ENCODE measurements around the gene ITGA1. TPM values are rescaled to one million over a fixed set of nuclear protein-coding genes. Genes with fewer than 3 reads are reported as not detected.

ITGA1 gene
- total RNA-seq, 4 donors from 2014 or later = 5.7 to 20.4 (median 12.4) TPM

GRCh38 chr5:52909192-52909591 is 121.5 kb downstream of the ITGA1 start:
- Histone ChIP-seq H3K4me1 (no peaks in the 10 kb centered on the region), H3K9me3 (no peaks in the 10 kb centered on the region), H3K36me3 (no peaks in the 10 kb centered on the region), H3K27ac (peak overlapping the region in 2 of 4 donors; percentile 24 to 54), H3K4me3 (no peak overlapping the region), H3K27me3 (no peaks in the 10 kb centered on the region)
- TF ChIP-seq, protein P1, sequence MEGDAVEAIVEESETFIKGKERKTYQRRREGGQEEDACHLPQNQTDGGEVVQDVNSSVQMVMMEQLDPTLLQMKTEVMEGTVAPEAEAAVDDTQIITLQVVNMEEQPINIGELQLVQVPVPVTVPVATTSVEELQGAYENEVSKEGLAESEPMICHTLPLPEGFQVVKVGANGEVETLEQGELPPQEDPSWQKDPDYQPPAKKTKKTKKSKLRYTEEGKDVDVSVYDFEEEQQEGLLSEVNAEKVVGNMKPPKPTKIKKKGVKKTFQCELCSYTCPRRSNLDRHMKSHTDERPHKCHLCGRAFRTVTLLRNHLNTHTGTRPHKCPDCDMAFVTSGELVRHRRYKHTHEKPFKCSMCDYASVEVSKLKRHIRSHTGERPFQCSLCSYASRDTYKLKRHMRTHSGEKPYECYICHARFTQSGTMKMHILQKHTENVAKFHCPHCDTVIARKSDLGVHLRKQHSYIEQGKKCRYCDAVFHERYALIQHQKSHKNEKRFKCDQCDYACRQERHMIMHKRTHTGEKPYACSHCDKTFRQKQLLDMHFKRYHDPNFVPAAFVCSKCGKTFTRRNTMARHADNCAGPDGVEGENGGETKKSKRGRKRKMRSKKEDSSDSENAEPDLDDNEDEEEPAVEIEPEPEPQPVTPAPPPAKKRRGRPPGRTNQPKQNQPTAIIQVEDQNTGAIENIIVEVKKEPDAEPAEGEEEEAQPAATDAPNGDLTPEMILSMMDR (IDR thresholded peaks at IDR 0.05 in 4 of 5, conservative IDR thresholded peaks at IDR 0.05 in 1 of 5) = no peak
- TF ChIP-seq POLR2A (IDR thresholded peaks at IDR 0.05) = no peak
- intact Hi-C loops (cut with DNase I; ENCODE audit: low total_unique reads) (no loop called here), in situ Hi-C loops (cut with MboI; ENCODE audit: low sequenced_read_pairs in 4 of 4) (loop anchor here in 2 of 4 donors (25.0 kb wide), 2 partner anchors 122 to 222 kb away; partner anchors contain the start of genes ITGA1 (in 1 of the 2) and PELO (in 1 of the 2))
- DNase-seq (no peak), ATAC-seq (no peak)

GRCh38 chr5:52910071-52910470 is 122.4 kb downstream of the ITGA1 start:
- intact Hi-C loops (cut with DNase I; ENCODE audit: low total_unique reads) (no loop called here), in situ Hi-C loops (cut with MboI; ENCODE audit: low sequenced_read_pairs in 4 of 4) (loop anchor here in 2 of 4 donors (25.0 kb wide), 2 partner anchors 123 to 223 kb away; partner anchors contain the start of genes ITGA1 (in 1 of the 2) and PELO (in 1 of the 2))
- H3K27ac ChIP-seq = peak overlapping the region in 3 of 4 donors; percentile 23 to 38 (median 35)
- ATAC-seq (no peak), DNase-seq (no peak)
- H3K9me3 ChIP-seq = no peaks in the 10 kb centered on the region
- H3K36me3 ChIP-seq = no peaks in the 10 kb centered on the region
- H3K27me3 ChIP-seq = no peaks in the 10 kb centered on the region
- peak overlapping the region in 1 of 4 donors; percentile 34 for H3K4me3 ChIP-seq
- TF ChIP-seq POLR2A (IDR thresholded peaks at IDR 0.05) = no peak
- TF ChIP-seq, protein P1 (IDR thresholded peaks at IDR 0.05 in 4 of 5, conservative IDR thresholded peaks at IDR 0.05 in 1 of 5) = no peak
- peaks cover 0 to 1% of the 10 kb centered on the region in 2 donors for H3K4me1 ChIP-seq

GRCh38 chr5:52915176-52915875 is 127.6 kb downstream of the ITGA1 start:
- Histone ChIP-seq H3K4me1 (peaks cover 0 to 3% of the 10 kb centered on the region in 2 donors), H3K9me3 (no peaks in the 10 kb centered on the region), H3K4me3 (peak overlapping the region in 3 of 4 donors; percentile 27 to 45 (median 32)), H3K36me3 (no peaks in the 10 kb centered on the region), H3K27ac (peak overlapping the region in 3 of 4 donors; percentile 16 to 47 (median 39)), H3K27me3 (no peaks in the 10 kb centered on the region)
- ATAC-seq (peak; percentile 21 to 76), DNase-seq (no peak)
- in situ Hi-C loops (cut with MboI; ENCODE audit: low sequenced_read_pairs in 4 of 4) (loop anchor here in 2 of 4 donors (25.0 kb wide), 2 partner anchors 128 to 228 kb away; partner anchors contain the start of genes ITGA1 (in 1 of the 2) and PELO (in 1 of the 2)), intact Hi-C loops (cut with DNase I; ENCODE audit: low total_unique reads) (loop anchor here (2.0 kb wide), 2 partner anchors 129 to 223 kb away; partner anchors contain the start of genes ITGA1 and PELO)
- TF ChIP-seq, protein P1 (IDR thresholded peaks at IDR 0.05 in 4 of 5, conservative IDR thresholded peaks at IDR 0.05 in 1 of 5) = peak; percentile 46 to 72 (median 59)
- no peak for TF ChIP-seq POLR2A (IDR thresholded peaks at IDR 0.05)

GRCh38 chr5:52920929-52921328 is 133.2 kb downstream of the ITGA1 start:
- no peak overlapping the region for H3K4me3 ChIP-seq
- no peak for DNase-seq
- no peak overlapping the region for H3K27ac ChIP-seq
- H3K9me3 ChIP-seq = no peaks in the 10 kb centered on the region
- no peaks in the 10 kb centered on the region for H3K4me1 ChIP-seq
- peaks cover 0 to 6% of the 10 kb centered on the region in 2 donors for H3K36me3 ChIP-seq
- ATAC-seq = no peak
- TF ChIP-seq, protein P1 (IDR thresholded peaks at IDR 0.05 in 4 of 5, conservative IDR thresholded peaks at IDR 0.05 in 1 of 5) = no peak
- TF ChIP-seq POLR2A (IDR thresholded peaks at IDR 0.05) = no peak
- no peaks in the 10 kb centered on the region for H3K27me3 ChIP-seq
- intact Hi-C loops (cut with DNase I; ENCODE audit: low total_unique reads) = no loop called here
- in situ Hi-C loops (cut with MboI; ENCODE audit: low sequenced_read_pairs in 4 of 4) = loop anchor here in 2 of 4 donors (25.0 kb wide), 2 partner anchors 134 to 234 kb away; partner anchors contain the start of genes ITGA1 (in 1 of the 2) and PELO (in 1 of the 2)
